ENCODE measurements around the gene NRCAM.
"Not testable (repeated sequence)": the region's sequence is repeated elsewhere in the genome, so short reads cannot be mapped to it uniquely, and the experiment has no call there.

Gene NRCAM

GRCh38 chr7:108266491-108266890, 189.7 kb downstream of the NRCAM start:
- Histone ChIP-seq H3K4me3 (ENCODE audit: low read depth in 1 of 2, low read length in 2 of 2) (no peak overlapping the region), H3K27ac (ENCODE audit: low read depth, low read length) (no peak overlapping the region), H3K27me3 (ENCODE audit: control insufficient read depth in 1 of 2, insufficient read depth in 2 of 2, low read length in 2 of 2) (no peaks in the 10 kb centered on the region), H3K9me3 (ENCODE audit: low read length) (no peaks in the 10 kb centered on the region), H3K4me1 (ENCODE audit: insufficient read depth, low read length) (no peaks in the 10 kb centered on the region), H3K36me3 (ENCODE audit: insufficient read depth, low read length) (no peaks in the 10 kb centered on the region), H3K9ac (ENCODE audit: low read length) (no peak overlapping the region)

- Histone ChIP-seq H3K27ac (ENCODE audit: low read depth, low read length) (no peak overlapping the region), H3K4me1 (ENCODE audit: insufficient read depth, low read length) (no peaks in the 10 kb centered on the region), H3K4me3 (ENCODE audit: low read depth in 1 of 2, low read length in 2 of 2) (no peak overlapping the region), H3K36me3 (ENCODE audit: insufficient read depth, low read length) (no peaks in the 10 kb centered on the region), H3K27me3 (ENCODE audit: control insufficient read depth in 1 of 2, insufficient read depth in 2 of 2, low read length in 2 of 2) (no peaks in the 10 kb centered on the region), H3K9ac (ENCODE audit: low read length) (no peak overlapping the region), H3K9me3 (ENCODE audit: low read length) (no peaks in the 10 kb centered on the region)
These were observed 190.2 kb downstream of the NRCAM start for GRCh38 chr7:108266035-108266434.

GRCh38 chr7:108265007-108265406, 191.2 kb downstream of the NRCAM start:
- no peak overlapping the region for H3K27ac ChIP-seq (ENCODE audit: low read depth, low read length)

GRCh38 chr7:108263425-108263824, 192.8 kb downstream of the NRCAM start:
- no peaks in the 10 kb centered on the region for H3K9me3 ChIP-seq (ENCODE audit: low read length)
- H3K36me3 ChIP-seq (ENCODE audit: insufficient read depth, low read length): no peaks in the 10 kb centered on the region
- H3K27me3 ChIP-seq (ENCODE audit: control insufficient read depth in 1 of 2, insufficient read depth in 2 of 2, low read length in 2 of 2): no peaks in the 10 kb centered on the region
- H3K9ac ChIP-seq (ENCODE audit: low read length): no peak overlapping the region
- H3K4me3 ChIP-seq (ENCODE audit: low read depth in 1 of 2, low read length in 2 of 2): no peak overlapping the region
- no peaks in the 10 kb centered on the region for H3K4me1 ChIP-seq (ENCODE audit: insufficient read depth, low read length)
- H3K27ac ChIP-seq (ENCODE audit: low read depth, low read length): no peak overlapping the region

More at GRCh38 chr7:108265007-108265406, 191.2 kb downstream of the NRCAM start:
- Histone ChIP-seq H3K9ac (ENCODE audit: low read length) (no peak overlapping the region), H3K4me3 (ENCODE audit: low read depth in 1 of 2, low read length in 2 of 2) (no peak overlapping the region), H3K9me3 (ENCODE audit: low read length) (no peaks in the 10 kb centered on the region), H3K4me1 (ENCODE audit: insufficient read depth, low read length) (no peaks in the 10 kb centered on the region), H3K27me3 (ENCODE audit: control insufficient read depth in 1 of 2, insufficient read depth in 2 of 2, low read length in 2 of 2) (no peaks in the 10 kb centered on the region), H3K36me3 (ENCODE audit: insufficient read depth, low read length) (no peaks in the 10 kb centered on the region)

- Histone ChIP-seq H3K9ac (ENCODE audit: low read length) (no peak overlapping the region), H3K36me3 (ENCODE audit: insufficient read depth, low read length) (no peaks in the 10 kb centered on the region), H3K4me1 (ENCODE audit: insufficient read depth, low read length) (no peaks in the 10 kb centered on the region), H3K27ac (ENCODE audit: low read depth, low read length) (no peak overlapping the region), H3K27me3 (ENCODE audit: control insufficient read depth in 1 of 2, insufficient read depth in 2 of 2, low read length in 2 of 2) (no peaks in the 10 kb centered on the region), H3K9me3 (ENCODE audit: low read length) (no peaks in the 10 kb centered on the region), H3K4me3 (ENCODE audit: low read depth in 1 of 2, low read length in 2 of 2) (no peak overlapping the region)
These were observed 194.5 kb downstream of the NRCAM start for GRCh38 chr7:108261560-108262255.

- not testable (repeated sequence) for H3K27me3 ChIP-seq (ENCODE audit: control insufficient read depth in 1 of 2, insufficient read depth in 2 of 2, low read length in 2 of 2); H3K36me3 ChIP-seq (ENCODE audit: insufficient read depth, low read length); H3K9ac ChIP-seq (ENCODE audit: low read length); H3K27ac ChIP-seq (ENCODE audit: low read depth, low read length); H3K4me3 ChIP-seq (ENCODE audit: low read depth in 1 of 2, low read length in 2 of 2); H3K4me1 ChIP-seq (ENCODE audit: insufficient read depth, low read length); H3K9me3 ChIP-seq (ENCODE audit: low read length)
These were observed 196.8 kb downstream of the NRCAM start for GRCh38 chr7:108259447-108259846.

- H3K9ac ChIP-seq (ENCODE audit: low read length): no peak overlapping the region
- no peaks in the 10 kb centered on the region for H3K4me1 ChIP-seq (ENCODE audit: insufficient read depth, low read length)
- H3K36me3 ChIP-seq (ENCODE audit: insufficient read depth, low read length): no peaks in the 10 kb centered on the region
- H3K9me3 ChIP-seq (ENCODE audit: low read length): no peaks in the 10 kb centered on the region
- no peaks in the 10 kb centered on the region for H3K27me3 ChIP-seq (ENCODE audit: control insufficient read depth in 1 of 2, insufficient read depth in 2 of 2, low read length in 2 of 2)
- no peak overlapping the region for H3K27ac ChIP-seq (ENCODE audit: low read depth, low read length)
- H3K4me3 ChIP-seq (ENCODE audit: low read depth in 1 of 2, low read length in 2 of 2): no peak overlapping the region
These were observed 198.3 kb downstream of the NRCAM start for GRCh38 chr7:108257954-108258353.

- no peak overlapping the region for H3K9ac ChIP-seq (ENCODE audit: low read length)
- H3K4me1 ChIP-seq (ENCODE audit: insufficient read depth, low read length): no peaks in the 10 kb centered on the region
- no peaks in the 10 kb centered on the region for H3K27me3 ChIP-seq (ENCODE audit: control insufficient read depth in 1 of 2, insufficient read depth in 2 of 2, low read length in 2 of 2)
- no peaks in the 10 kb centered on the region for H3K9me3 ChIP-seq (ENCODE audit: low read length)
- H3K36me3 ChIP-seq (ENCODE audit: insufficient read depth, low read length): no peaks in the 10 kb centered on the region
- no peak overlapping the region for H3K27ac ChIP-seq (ENCODE audit: low read depth, low read length)
- H3K4me3 ChIP-seq (ENCODE audit: low read depth in 1 of 2, low read length in 2 of 2): no peak overlapping the region
These were observed 202.0 kb downstream of the NRCAM start for GRCh38 chr7:108254259-108254658.

GRCh38 chr7:108253275-108254044, 202.8 kb downstream of the NRCAM start:
- Histone ChIP-seq H3K9me3 (ENCODE audit: low read length) (no peaks in the 10 kb centered on the region), H3K36me3 (ENCODE audit: insufficient read depth, low read length) (no peaks in the 10 kb centered on the region), H3K27ac (ENCODE audit: low read depth, low read length) (no peak overlapping the region), H3K4me1 (ENCODE audit: insufficient read depth, low read length) (no peaks in the 10 kb centered on the region), H3K27me3 (ENCODE audit: control insufficient read depth in 1 of 2, insufficient read depth in 2 of 2, low read length in 2 of 2) (no peaks in the 10 kb centered on the region), H3K9ac (ENCODE audit: low read length) (no peak overlapping the region), H3K4me3 (ENCODE audit: low read depth in 1 of 2, low read length in 2 of 2) (no peak overlapping the region)

GRCh38 chr7:108252177-108252576, 204.1 kb downstream of the NRCAM start:
- Histone ChIP-seq H3K4me3 (ENCODE audit: low read depth in 1 of 2, low read length in 2 of 2) (no peak overlapping the region), H3K9ac (ENCODE audit: low read length) (no peak overlapping the region), H3K36me3 (ENCODE audit: insufficient read depth, low read length) (no peaks in the 10 kb centered on the region), H3K9me3 (ENCODE audit: low read length) (no peaks in the 10 kb centered on the region), H3K27ac (ENCODE audit: low read depth, low read length) (no peak overlapping the region), H3K4me1 (ENCODE audit: insufficient read depth, low read length) (no peaks in the 10 kb centered on the region), H3K27me3 (ENCODE audit: control insufficient read depth in 1 of 2, insufficient read depth in 2 of 2, low read length in 2 of 2) (no peaks in the 10 kb centered on the region)

- H3K9me3 ChIP-seq (ENCODE audit: low read length): no peaks in the 10 kb centered on the region
- H3K4me3 ChIP-seq (ENCODE audit: low read depth in 1 of 2, low read length in 2 of 2): no peak overlapping the region
- H3K36me3 ChIP-seq (ENCODE audit: insufficient read depth, low read length): no peaks in the 10 kb centered on the region
- H3K4me1 ChIP-seq (ENCODE audit: insufficient read depth, low read length): no peaks in the 10 kb centered on the region
- no peak overlapping the region for H3K9ac ChIP-seq (ENCODE audit: low read length)
- H3K27ac ChIP-seq (ENCODE audit: low read depth, low read length): no peak overlapping the region
- H3K27me3 ChIP-seq (ENCODE audit: control insufficient read depth in 1 of 2, insufficient read depth in 2 of 2, low read length in 2 of 2): no peaks in the 10 kb centered on the region
These were observed 204.5 kb downstream of the NRCAM start for GRCh38 chr7:108251700-108252099.

- Histone ChIP-seq H3K9me3 (ENCODE audit: low read length) (no peaks in the 10 kb centered on the region), H3K4me3 (ENCODE audit: low read depth in 1 of 2, low read length in 2 of 2) (no peak overlapping the region), H3K4me1 (ENCODE audit: insufficient read depth, low read length) (no peaks in the 10 kb centered on the region), H3K9ac (ENCODE audit: low read length) (no peak overlapping the region), H3K36me3 (ENCODE audit: insufficient read depth, low read length) (no peaks in the 10 kb centered on the region), H3K27me3 (ENCODE audit: control insufficient read depth in 1 of 2, insufficient read depth in 2 of 2, low read length in 2 of 2) (no peaks in the 10 kb centered on the region), H3K27ac (ENCODE audit: low read depth, low read length) (no peak overlapping the region)
These were observed 206.8 kb downstream of the NRCAM start for GRCh38 chr7:108249453-108249852.
